C4-2B (cell line): ENCODE measurements around the gene DNAJC1.

Experiments
- H3K27ac ChIP-seq: fragments of 450-650 bp; 2 replicates; pipeline ENCODE4 v1.5.1; 2017
- ZFX ChIP-seq: fragments of 450-650 bp; IDR thresholded peaks from 2 replicates; pipeline ENCODE4 v1.6.1; 2017
- TF ChIP-seq, protein P1 (sequence below): fragments of 450-650 bp; conservative IDR thresholded peaks from 2 replicates; pipeline ENCODE4 v1.5.1; 2017; ENCODE audit warnings: mild to moderate bottlenecking

DNAJC1 gene

GRCh38 chr10:21943633-21944265 lies 59.8 kb downstream of the DNAJC1 start:
- H3K27ac ChIP-seq: no peak overlapping the region
- TF ChIP-seq ZFX: no peak
- TF ChIP-seq, protein P1, sequence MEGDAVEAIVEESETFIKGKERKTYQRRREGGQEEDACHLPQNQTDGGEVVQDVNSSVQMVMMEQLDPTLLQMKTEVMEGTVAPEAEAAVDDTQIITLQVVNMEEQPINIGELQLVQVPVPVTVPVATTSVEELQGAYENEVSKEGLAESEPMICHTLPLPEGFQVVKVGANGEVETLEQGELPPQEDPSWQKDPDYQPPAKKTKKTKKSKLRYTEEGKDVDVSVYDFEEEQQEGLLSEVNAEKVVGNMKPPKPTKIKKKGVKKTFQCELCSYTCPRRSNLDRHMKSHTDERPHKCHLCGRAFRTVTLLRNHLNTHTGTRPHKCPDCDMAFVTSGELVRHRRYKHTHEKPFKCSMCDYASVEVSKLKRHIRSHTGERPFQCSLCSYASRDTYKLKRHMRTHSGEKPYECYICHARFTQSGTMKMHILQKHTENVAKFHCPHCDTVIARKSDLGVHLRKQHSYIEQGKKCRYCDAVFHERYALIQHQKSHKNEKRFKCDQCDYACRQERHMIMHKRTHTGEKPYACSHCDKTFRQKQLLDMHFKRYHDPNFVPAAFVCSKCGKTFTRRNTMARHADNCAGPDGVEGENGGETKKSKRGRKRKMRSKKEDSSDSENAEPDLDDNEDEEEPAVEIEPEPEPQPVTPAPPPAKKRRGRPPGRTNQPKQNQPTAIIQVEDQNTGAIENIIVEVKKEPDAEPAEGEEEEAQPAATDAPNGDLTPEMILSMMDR: no peak

DNA sequence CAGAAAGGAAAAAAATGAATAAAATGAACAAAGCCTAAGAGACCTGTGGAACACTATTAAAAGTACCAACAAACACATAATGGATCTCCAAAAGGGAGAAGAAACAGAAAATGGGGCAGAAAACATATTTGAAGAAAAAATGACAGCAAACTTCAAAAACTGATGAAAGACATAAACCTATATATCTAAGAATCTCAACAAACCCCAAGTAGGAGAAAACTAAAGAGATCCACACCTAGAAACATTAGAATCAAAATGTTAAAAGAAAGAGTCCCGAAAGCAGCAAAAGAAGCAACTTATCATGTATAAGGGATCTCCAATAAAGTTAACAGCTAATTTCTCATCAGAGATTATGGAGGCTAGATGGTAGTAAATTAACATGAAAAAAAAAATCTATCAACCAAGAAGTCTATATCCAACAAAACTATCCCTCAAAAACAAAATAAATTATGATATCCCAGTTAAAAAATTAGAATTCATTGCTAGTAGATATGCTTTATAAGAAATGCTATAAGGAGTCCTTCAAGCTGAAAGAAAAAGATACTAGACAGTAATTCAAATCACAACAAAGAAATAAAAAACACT lies 68.0 kb downstream of the DNAJC1 start:
- no peak for TF ChIP-seq ZFX
- TF ChIP-seq, protein P1: no peak
- no peak overlapping the region for H3K27ac ChIP-seq

DNA sequence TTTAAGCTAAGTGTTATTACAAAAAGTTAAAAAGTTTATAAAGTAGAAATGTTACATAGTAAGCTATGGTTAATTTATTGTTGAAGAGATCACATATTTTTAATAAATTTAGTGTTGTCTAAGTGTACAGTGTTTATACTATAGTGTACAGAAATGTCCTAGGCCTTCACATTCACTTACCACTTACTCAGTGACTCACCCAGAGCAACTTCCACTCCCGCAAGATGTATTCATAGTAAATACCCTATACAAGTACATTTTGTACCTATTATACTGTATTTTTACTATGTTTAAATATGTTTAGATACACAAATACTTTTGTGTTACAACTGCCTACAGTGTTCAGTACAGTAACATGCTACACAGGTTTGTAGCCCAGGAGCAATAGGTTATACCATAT lies 69.2 kb downstream of the DNAJC1 start:
- TF ChIP-seq ZFX: no peak
- TF ChIP-seq, protein P1: no peak
- no peak overlapping the region for H3K27ac ChIP-seq

DNA sequence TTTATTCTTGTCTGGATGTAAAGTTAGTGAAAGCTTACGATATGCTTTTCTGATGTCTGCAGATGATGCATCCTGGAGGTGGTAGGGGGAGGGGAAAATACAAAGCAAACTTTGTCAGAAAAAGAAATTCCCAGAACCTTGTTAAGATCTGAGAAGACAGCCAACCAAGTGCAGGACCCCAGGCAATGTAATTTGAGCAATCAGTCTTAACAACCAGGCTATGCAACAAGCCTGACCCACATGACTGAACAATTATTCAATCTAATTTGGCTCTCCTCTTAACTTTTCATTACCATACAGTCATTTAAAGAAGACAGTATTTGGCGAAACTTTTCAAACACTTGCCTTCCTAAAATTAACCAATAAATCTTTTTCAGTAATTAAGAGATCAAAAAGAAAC lies 74.5 kb downstream of the DNAJC1 start:
- no peak overlapping the region for H3K27ac ChIP-seq
- TF ChIP-seq, protein P1: no peak
- TF ChIP-seq ZFX: no peak

- TF ChIP-seq, protein P1: no peak
- no peak for TF ChIP-seq ZFX
- no peak overlapping the region for H3K27ac ChIP-seq
These were observed 75.7 kb downstream of the DNAJC1 start for GRCh38 chr10:21927631-21928353.

GRCh38 chr10:21926949-21927348 lies 76.6 kb downstream of the DNAJC1 start:
- TF ChIP-seq ZFX: no peak
- TF ChIP-seq, protein P1: no peak
- H3K27ac ChIP-seq: no peak overlapping the region

DNA sequence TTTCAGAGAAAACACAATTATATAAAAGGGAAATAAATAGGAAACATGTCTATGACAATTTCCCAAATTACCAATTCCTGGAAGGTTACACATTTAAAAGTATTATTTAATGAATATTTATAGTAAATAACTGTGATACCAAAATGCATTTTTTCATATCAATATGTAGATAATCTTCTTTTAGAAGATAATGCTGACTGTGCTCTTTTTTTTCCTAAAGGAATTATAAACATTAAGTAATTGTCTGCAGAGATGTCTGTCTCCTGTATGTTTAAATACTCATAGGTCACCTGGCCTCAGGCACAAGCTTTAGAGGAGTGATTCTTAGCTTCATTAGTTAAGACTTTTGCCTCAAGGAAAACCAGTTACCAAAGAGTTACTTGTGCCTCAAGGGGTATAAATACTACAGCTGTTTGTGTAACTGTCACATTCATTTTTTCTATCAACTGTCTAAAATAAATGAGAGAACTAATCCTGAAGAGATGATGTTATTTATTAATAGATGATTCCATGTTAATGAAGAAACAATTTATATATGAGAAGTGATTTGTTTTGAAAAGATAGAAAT lies 77.1 kb downstream of the DNAJC1 start:
- H3K27ac ChIP-seq: no peak overlapping the region
- TF ChIP-seq, protein P1: no peak
- no peak for TF ChIP-seq ZFX
